Measurements from ENCODE around the gene MAP6D1.
"Not testable (repeated sequence)": the region's sequence is repeated elsewhere in the genome, so short reads cannot be mapped to it uniquely, and the experiment has no call there.

DNA sequence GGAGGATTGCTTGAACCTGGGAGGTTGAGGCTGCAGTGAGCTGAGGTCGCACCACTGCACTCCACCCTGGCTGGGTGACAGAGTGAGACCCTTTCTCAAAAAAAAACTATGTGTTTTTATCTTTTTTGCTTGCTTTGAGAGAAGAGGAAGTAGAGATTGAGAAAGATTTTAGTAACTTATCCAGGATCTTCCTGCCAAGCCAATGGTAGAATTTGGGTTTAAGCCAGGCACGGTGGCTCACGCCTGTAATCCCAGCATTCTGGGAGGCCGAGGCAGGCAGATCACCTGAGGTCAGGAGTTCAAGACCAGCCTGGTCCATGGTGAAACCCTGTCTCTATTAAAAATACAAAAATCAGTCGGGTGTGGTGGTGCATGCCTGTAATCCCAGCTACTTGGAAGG lies 48.9 kb downstream of the MAP6D1 start:
- TF ChIP-seq, protein P1, sequence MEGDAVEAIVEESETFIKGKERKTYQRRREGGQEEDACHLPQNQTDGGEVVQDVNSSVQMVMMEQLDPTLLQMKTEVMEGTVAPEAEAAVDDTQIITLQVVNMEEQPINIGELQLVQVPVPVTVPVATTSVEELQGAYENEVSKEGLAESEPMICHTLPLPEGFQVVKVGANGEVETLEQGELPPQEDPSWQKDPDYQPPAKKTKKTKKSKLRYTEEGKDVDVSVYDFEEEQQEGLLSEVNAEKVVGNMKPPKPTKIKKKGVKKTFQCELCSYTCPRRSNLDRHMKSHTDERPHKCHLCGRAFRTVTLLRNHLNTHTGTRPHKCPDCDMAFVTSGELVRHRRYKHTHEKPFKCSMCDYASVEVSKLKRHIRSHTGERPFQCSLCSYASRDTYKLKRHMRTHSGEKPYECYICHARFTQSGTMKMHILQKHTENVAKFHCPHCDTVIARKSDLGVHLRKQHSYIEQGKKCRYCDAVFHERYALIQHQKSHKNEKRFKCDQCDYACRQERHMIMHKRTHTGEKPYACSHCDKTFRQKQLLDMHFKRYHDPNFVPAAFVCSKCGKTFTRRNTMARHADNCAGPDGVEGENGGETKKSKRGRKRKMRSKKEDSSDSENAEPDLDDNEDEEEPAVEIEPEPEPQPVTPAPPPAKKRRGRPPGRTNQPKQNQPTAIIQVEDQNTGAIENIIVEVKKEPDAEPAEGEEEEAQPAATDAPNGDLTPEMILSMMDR (IDR thresholded peaks at IDR 0.05 in 2 of 3, conservative IDR thresholded peaks at IDR 0.05 in 1 of 3; ENCODE audit: insufficient read depth in 2 of 3, low read depth in 1 of 3, low read length in 3 of 3), result not testable (repeated sequence)
- not testable (repeated sequence) for TF ChIP-seq ZNF24 (IDR thresholded peaks at IDR 0.05); BHLHE40 (IDR thresholded peaks at IDR 0.05; ENCODE audit: low read length); POLR2A (conservative IDR thresholded peaks at IDR 0.05); ZNF79 (CRISPR knock-in tag; IDR thresholded peaks at IDR 0.05; ENCODE audit: low read depth); CXXC5 (CRISPR knock-in tag; IDR thresholded peaks at IDR 0.05); ATF7 (IDR thresholded peaks at IDR 0.05); CBFB (CRISPR knock-in tag; IDR thresholded peaks at IDR 0.05); ZNF121 (CRISPR knock-in tag; conservative IDR thresholded peaks at IDR 0.05); CEBPG (CRISPR knock-in tag; IDR thresholded peaks at IDR 0.05); CEBPG (tag; conservative IDR thresholded peaks at IDR 0.05 in 1 of 2, IDR thresholded peaks at IDR 0.05 in 1 of 2); PRMT5 (CRISPR knock-in tag; IDR thresholded peaks at IDR 0.05)
- TF ChIP-seq, protein P2, sequence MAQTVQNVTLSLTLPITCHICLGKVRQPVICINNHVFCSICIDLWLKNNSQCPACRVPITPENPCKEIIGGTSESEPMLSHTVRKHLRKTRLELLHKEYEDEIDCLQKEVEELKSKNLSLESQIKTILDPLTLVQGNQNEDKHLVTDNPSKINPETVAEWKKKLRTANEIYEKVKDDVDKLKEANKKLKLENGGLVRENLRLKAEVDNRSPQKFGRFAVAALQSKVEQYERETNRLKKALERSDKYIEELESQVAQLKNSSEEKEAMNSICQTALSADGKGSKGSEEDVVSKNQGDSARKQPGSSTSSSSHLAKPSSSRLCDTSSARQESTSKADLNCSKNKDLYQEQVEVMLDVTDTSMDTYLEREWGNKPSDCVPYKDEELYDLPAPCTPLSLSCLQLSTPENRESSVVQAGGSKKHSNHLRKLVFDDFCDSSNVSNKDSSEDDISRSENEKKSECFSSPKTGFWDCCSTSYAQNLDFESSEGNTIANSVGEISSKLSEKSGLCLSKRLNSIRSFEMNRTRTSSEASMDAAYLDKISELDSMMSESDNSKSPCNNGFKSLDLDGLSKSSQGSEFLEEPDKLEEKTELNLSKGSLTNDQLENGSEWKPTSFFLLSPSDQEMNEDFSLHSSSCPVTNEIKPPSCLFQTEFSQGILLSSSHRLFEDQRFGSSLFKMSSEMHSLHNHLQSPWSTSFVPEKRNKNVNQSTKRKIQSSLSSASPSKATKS (CRISPR knock-in tag; IDR thresholded peaks at IDR 0.05), result not testable (repeated sequence)
- TF ChIP-seq, protein P3, sequence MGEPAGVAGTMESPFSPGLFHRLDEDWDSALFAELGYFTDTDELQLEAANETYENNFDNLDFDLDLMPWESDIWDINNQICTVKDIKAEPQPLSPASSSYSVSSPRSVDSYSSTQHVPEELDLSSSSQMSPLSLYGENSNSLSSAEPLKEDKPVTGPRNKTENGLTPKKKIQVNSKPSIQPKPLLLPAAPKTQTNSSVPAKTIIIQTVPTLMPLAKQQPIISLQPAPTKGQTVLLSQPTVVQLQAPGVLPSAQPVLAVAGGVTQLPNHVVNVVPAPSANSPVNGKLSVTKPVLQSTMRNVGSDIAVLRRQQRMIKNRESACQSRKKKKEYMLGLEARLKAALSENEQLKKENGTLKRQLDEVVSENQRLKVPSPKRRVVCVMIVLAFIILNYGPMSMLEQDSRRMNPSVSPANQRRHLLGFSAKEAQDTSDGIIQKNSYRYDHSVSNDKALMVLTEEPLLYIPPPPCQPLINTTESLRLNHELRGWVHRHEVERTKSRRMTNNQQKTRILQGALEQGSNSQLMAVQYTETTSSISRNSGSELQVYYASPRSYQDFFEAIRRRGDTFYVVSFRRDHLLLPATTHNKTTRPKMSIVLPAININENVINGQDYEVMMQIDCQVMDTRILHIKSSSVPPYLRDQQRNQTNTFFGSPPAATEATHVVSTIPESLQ (CRISPR knock-in tag; IDR thresholded peaks at IDR 0.05), result not testable (repeated sequence)
- TF ChIP-seq, protein P4, sequence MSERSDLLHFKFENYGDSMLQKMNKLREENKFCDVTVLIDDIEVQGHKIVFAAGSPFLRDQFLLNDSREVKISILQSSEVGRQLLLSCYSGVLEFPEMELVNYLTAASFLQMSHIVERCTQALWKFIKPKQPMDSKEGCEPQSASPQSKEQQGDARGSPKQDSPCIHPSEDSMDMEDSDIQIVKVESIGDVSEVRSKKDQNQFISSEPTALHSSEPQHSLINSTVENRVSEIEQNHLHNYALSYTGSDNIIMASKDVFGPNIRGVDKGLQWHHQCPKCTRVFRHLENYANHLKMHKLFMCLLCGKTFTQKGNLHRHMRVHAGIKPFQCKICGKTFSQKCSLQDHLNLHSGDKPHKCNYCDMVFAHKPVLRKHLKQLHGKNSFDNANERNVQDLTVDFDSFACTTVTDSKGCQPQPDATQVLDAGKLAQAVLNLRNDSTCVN (CRISPR knock-in tag; IDR thresholded peaks at IDR 0.05), result not testable (repeated sequence)
